ENCODE data around the gene CCDC197.

DNA sequence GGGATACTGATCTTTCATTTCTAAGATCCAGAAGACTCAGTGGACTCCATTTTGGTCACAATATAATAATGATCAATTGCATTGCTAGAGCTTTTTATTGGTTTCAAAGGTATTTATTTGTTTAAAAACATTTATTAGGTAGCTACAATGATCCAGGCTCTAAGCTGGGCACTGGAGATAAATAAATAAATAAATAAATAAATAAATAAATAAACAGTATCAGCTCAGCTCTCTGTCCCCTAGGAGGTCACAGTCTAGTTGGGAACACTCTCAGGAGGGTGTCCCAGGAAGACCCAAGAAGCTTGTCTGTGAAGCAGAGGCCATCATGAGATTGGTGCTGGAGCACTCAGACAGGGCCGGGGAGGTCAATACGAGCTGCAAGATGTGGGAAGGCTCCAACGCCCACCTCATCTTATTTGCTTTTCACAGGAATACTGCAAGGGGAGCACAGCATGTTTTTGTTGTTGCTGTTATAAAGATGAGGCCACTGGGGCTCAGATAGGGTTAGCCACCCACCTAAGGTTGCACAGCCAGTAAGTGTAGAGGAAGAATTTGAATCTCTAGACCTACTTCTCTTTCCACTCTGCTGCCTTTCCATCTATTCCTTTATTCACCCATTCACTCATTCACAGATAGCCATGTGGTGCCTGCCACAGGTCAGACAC lies 36.2 kb upstream of the CCDC197 start:
- TF ChIP-seq, protein P1, sequence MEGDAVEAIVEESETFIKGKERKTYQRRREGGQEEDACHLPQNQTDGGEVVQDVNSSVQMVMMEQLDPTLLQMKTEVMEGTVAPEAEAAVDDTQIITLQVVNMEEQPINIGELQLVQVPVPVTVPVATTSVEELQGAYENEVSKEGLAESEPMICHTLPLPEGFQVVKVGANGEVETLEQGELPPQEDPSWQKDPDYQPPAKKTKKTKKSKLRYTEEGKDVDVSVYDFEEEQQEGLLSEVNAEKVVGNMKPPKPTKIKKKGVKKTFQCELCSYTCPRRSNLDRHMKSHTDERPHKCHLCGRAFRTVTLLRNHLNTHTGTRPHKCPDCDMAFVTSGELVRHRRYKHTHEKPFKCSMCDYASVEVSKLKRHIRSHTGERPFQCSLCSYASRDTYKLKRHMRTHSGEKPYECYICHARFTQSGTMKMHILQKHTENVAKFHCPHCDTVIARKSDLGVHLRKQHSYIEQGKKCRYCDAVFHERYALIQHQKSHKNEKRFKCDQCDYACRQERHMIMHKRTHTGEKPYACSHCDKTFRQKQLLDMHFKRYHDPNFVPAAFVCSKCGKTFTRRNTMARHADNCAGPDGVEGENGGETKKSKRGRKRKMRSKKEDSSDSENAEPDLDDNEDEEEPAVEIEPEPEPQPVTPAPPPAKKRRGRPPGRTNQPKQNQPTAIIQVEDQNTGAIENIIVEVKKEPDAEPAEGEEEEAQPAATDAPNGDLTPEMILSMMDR (IDR thresholded peaks at IDR 0.05): no peak
- no peak for TF ChIP-seq ZNF138 (CRISPR knock-in tag; conservative IDR thresholded peaks at IDR 0.05)

All from WTC11 (cell line).